GM18951 (cell line): ENCODE data around the gene SERTAD1.

Source experiments
- POLR2A ChIP-seq: IDR thresholded peaks from 4 replicates; pipeline ENCODE4 v1.6.1; 2011; ENCODE audit warnings: mild to moderate bottlenecking; ENCODE audit not compliant: insufficient read length, insufficient read depth; ENCODE audit errors: extremely low read depth
- in situ Hi-C: fragments of 300-500 bp; cut with MboI; formaldehyde crosslinking; loops from one replicate; pipeline ENCODE4 v1.12.0; 2022; ENCODE audit warnings: low sequenced_read_pairs, mixed read lengths, inconsistent platforms; ENCODE audit not compliant: unreplicated experiment

Gene SERTAD1

DNA sequence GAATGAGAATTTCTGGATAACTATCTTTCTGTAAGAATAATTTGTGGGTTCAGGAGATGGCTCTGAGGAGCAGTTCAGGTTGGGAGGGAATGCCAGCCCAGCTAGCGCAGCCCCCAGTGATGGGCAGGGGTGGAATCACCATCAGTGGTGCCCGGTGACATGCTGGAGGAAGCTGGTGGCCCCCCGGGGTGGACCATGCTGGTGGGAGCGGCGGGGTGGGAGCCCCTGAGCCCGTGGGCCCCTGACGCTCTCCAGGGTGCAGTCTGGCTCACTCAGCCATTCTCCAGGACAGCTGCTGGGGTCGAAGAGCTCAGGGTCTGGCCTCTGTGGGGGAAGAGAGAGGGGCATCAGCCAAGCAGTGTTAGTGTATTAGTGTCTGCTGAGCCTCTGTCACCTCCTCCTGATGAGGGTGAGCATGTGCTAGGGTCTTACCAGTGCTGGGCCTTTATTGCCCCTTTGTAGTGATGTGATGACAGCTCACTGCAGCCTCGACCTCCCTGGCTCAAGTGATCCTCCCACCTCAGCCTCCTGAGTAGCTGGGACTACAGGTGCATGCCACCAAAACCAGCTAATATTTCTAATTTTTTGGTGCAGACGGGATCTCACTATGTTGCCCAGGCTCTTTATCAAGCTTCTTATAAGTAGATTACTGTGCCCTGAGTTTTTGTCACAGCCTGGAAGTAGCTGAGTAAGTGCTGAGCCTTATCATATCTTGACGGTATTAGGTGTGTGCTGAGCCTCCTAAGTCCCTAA is 46.2 kb downstream of the SERTAD1 start:
- in situ Hi-C loops: no loop called here
- no peak for TF ChIP-seq POLR2A

DNA sequence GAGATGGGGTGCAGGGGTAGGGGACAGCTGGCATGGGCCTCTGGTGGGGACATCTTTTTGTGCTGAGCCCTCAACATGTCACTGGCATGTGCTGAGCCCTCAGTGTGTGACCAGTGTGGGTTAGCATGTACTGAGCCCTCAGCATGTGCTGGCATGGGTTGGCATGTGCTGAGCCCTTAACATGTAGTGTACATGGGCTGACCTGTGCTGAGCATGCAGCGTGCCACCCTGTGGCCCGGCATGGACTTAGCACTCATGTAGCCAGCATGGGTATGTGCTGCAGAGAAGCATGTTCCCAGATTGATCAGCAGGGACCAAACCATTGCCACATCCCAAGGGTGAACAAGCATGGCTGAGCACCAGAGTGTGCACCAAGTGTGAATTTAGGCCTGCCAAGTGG is 47.3 kb downstream of the SERTAD1 start:
- TF ChIP-seq POLR2A: no peak
- in situ Hi-C loops: no loop called here

DNA sequence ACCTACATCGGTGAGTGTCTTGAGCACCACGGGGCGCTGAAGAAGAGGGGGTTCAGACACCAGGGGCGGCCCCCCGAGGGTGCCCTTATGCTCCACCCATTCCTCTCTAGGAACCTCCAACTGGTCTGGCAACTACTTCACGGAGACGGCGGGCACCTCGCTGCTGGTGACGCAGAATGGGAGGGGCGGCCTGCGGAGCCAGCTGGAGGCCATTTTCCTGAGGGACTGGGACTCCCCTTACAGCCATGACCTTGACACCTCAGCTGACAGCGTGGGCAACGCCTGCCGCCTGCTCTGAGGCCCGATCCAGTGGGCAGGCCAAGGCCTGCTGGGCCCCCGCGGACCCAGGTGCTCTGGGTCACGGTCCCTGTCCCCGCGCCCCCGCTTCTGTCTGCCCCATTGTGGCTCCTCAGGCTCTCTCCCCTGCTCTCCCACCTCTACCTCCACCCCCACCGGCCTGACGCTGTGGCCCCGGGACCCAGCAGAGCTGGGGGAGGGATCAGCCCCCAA is 47.9 kb downstream of the SERTAD1 start:
- TF ChIP-seq POLR2A: no peak
- in situ Hi-C loops: no loop called here

DNA sequence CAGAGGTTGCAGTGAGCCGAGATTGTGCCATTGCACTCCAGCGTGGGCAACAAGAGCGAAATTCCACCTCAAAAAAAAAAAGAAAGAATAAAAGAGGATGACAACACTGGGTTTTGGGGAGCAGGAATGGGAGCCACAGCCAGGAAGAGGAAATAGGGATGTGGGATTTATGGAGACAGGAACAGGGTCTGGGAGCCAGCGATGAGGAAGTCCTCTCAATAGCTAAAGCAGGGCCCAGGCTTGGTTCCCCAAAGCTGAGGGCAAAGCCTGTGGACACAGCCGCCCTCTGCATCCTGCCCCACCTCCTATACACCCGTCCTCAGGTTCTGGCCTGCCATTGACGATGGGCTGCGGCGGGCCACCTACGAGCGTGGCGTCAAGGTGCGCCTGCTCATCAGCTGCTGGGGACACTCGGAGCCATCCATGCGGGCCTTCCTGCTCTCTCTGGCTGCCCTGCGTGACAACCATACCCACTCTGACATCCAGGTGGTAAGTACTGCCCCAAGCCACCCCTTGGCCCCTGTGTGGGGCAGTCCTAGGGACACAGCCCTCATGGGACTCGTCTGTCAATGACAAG is 49.4 kb downstream of the SERTAD1 start:
- in situ Hi-C loops: no loop called here
- no peak for TF ChIP-seq POLR2A

DNA sequence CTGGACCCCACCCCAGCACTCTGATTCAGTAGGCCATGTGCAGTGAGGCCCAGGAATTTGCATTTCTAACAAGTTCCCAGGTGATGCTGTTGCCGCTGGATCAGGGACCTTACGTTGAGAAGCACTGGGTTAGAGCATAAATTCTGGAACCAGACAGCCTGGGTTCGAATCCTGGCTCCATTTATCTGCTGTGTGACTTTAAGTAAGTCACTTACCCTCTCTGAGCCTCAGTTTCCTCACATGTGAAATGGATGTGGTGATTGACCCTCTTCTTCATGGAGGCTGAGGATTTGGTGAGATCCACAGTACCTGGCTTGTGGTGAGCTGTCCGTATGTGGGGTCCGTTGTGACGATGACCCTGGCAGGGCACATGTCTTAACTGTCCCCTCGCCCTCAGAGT is 51.7 kb downstream of the SERTAD1 start:
- in situ Hi-C loops: no loop called here
- no peak for TF ChIP-seq POLR2A

DNA sequence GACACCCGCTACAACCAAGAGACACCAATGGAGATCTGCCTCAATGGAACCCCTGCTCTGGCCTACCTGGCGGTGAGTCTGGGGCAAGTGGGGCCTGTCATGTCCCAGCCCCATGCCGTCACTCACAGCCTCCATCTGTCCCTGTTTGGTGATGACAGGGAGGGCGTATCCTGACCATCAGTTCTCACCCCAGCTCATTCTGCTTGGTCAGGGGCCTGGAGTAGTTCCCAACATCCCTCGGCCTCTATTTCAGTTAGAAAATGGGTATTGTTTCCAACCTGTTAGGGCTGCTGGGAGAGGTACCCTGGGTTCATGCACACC is 54.0 kb downstream of the SERTAD1 start:
- no peak for TF ChIP-seq POLR2A
- in situ Hi-C loops: no loop called here
